Motor neuron (in vitro differentiated cells): Measurements from ENCODE around the gene TRIM62. TPM values are rescaled to one million over a fixed set of nuclear protein-coding genes. Genes with fewer than 3 reads are reported as not detected.

Source experiments
- ATAC-seq, 8 experiments: fragments of 200-7000 bp; cut with Tn5 transposase; replicated peaks in 6 of 8; 2 replicates each; pipeline ENCODE4 v1.8.0; 2021; ENCODE audit warnings: mild to moderate bottlenecking in 8 of 8, moderate library complexity in 8 of 8
- H3K27ac ChIP-seq, 2 donors: fragments of 250-450 bp; sonication (Bioruptor Pico); 2 replicates each; pipeline ENCODE4 v1.9.0; 2021; ENCODE audit warnings: antibody characterized with exemption in 2 of 2, mild to moderate bottlenecking in 2 of 2, moderate library complexity in 1 of 2
- H3K4me1 ChIP-seq, 2 donors: fragments of 250-450 bp; sonication (Bioruptor Pico); replicated peaks in 1 of 2; 2 replicates each; pipeline ENCODE4 v1.6.1; 2021; ENCODE audit warnings: antibody characterized with exemption in 2 of 2, mild to moderate bottlenecking in 2 of 2, moderate library complexity in 1 of 2
- H3K4me3 ChIP-seq, 5 donors: fragments of 250-450 bp; sonication (Bioruptor Pico); 2 replicates each; pipeline ENCODE4 v1.9.0; 2021; ENCODE audit warnings: antibody characterized with exemption in 5 of 5, mild to moderate bottlenecking in 5 of 5, moderate library complexity in 4 of 5
- WGBS, 10 experiments: fragments of 450-650 bp; shearing (Covaris generic); methylation state at CpG; one replicate each; pipeline ENCODE4 v1.0.0; 2022; 5-methylcytosine and 5-hydroxymethylcytosine counted together
- in situ Hi-C, 9 experiments: fragments of 400-800 bp; cut with MboI; loops; one replicate each; pipeline ENCODE4 v1.15.0; 2021; ENCODE audit warnings: low sequenced_read_pairs in 9 of 9, low pct_unique_long_range_greater_than_20kb in 2 of 9; ENCODE audit not compliant: unreplicated experiment in 9 of 9
- total RNA-seq, 8 experiments: library from RNA; unstranded; fragments of 300-600 nt; gene quantifications; 2 replicates each; pipeline versions ENCODE4 v1.2.3 to v1.2.4, GENCODE V29; 2022

Gene TRIM62
- total RNA-seq, 8 experiments from 2014 or later: 2.5 to 12.6 (median 7.7) TPM

DNA sequence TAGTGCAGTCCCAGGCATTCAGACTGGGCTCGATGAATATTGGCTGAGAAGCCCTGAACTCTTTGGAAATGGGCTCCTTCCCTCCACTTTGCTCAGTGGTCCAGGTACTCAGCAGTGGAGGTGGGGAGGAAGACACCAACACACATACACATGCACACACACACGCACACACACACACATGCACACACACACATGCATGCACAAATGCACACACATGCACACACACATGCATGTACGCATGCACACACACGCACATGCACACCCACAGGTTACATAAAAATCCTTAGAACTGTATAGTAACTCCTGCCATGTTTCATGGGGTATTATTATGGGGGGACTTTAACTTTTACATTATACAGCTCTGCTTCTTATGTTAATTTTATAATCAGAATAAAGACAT lies 5.0 kb downstream of the TRIM62 start:
- no peak overlapping the region for H3K27ac ChIP-seq
- ATAC-seq: no peak
- H3K4me1 ChIP-seq: peaks cover 0 to 14% of the 10 kb centered on the region in 2 donors
- H3K4me3 ChIP-seq: no peak overlapping the region
- in situ Hi-C loops: no loop called here
- 33 to 93% (median 80%) methylated on average over 1 to 4 of the region's 4 CpGs; no CpG with 5 or more reads in 3 of the 10 experiments for WGBS, 10 experiments

- no peak overlapping the region for H3K4me3 ChIP-seq
- H3K27ac ChIP-seq: no peak overlapping the region
- in situ Hi-C loops: no loop called here
- ATAC-seq: no peak
- H3K4me1 ChIP-seq: peaks cover 0 to 16% of the 10 kb centered on the region in 2 donors
- 40 to 100% (median 90%) methylated on average over 1 to 7 of the region's 11 CpGs; no CpG with 5 or more reads in 4 of the 10 experiments for WGBS, 10 experiments
Observed at GRCh38 chr1:33176362-33176850, 5.4 kb downstream of the TRIM62 start.

- in situ Hi-C loops: no loop called here
- peaks cover 0 to 16% of the 10 kb centered on the region in 2 donors for H3K4me1 ChIP-seq
- 71 to 100% (median 98%) methylated on average over 1 to 2 of the region's 2 CpGs; no CpG with 5 or more reads in 4 of the 10 experiments for WGBS, 10 experiments
- ATAC-seq: no peak
- no peak overlapping the region for H3K27ac ChIP-seq
- H3K4me3 ChIP-seq: no peak overlapping the region
Observed at GRCh38 chr1:33175865-33176264, 6.0 kb downstream of the TRIM62 start.

- no peak overlapping the region for H3K4me3 ChIP-seq
- peaks cover 11 to 27% of the 10 kb centered on the region in 2 donors for H3K4me1 ChIP-seq
- 0 to 100% (median 56%) methylated on average over 1 to 4 of the region's 4 CpGs; no CpG with 5 or more reads in 3 of the 10 experiments for WGBS, 10 experiments
- no peak overlapping the region for H3K27ac ChIP-seq
- in situ Hi-C loops: loop anchor here in 1 of 9 experiments (25.0 kb wide), 1 partner anchor 89 kb away; the partner anchor contains the start of gene ZNF362
- ATAC-seq: no peak
Observed at GRCh38 chr1:33173091-33173490, 8.8 kb downstream of the TRIM62 start.

DNA sequence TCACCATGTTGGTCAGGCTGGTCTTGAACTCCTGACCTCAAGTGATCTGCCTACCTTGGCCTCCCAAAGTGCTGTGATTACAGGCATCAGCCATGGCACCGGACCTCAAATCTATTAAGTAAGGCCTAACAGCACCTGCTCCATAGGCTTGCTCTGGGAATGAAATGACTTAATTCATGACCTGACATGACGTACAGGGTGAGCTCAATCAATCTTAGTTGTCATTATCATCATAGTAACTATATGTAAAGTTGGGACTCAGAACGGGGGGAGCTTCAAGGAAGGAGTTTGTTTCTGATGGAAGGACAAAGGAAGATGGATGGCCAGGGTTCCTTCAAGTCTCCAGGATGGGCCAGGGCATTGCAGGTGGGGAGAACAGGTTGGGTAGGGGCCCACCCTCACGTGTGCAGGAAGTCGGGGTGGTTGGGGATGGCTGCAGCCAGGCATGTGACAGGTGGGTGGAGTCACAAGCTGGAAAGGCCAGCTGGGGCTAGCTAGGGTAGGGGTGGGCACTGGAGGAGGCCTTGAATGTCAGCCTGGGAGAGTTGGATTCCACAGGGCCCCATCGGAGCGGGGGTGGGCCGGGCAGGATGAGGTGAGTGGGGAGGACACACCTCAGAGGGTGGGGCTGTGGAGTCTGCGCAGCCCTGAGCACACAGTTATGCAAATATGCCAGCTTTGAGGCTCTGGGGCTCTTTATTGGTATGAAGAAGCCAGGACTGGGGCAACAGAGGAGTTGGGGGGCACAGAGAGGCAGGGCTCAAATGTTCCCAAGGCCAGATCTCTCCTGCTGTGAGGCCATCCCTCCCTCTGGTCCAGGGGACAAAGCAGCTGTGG lies 9.6 kb downstream of the TRIM62 start:
- 0 to 100% (median 63%) methylated on average over 1 to 7 of the region's 9 CpGs; no CpG with 5 or more reads in 3 of the 10 experiments for WGBS, 10 experiments
- Histone ChIP-seq H3K27ac (peak overlapping the region in 1 of 2 donors; percentile 43), H3K4me3 (no peak overlapping the region), H3K4me1 (peaks cover 11 to 27% of the 10 kb centered on the region in 2 donors)
- in situ Hi-C loops: loop anchor here in 1 of 9 experiments (25.0 kb wide), 1 partner anchor 90 kb away; the partner anchor contains the start of gene ZNF362
- ATAC-seq: peak in 4 of 8 experiments; percentile 36 to 74 (median 65)

DNA sequence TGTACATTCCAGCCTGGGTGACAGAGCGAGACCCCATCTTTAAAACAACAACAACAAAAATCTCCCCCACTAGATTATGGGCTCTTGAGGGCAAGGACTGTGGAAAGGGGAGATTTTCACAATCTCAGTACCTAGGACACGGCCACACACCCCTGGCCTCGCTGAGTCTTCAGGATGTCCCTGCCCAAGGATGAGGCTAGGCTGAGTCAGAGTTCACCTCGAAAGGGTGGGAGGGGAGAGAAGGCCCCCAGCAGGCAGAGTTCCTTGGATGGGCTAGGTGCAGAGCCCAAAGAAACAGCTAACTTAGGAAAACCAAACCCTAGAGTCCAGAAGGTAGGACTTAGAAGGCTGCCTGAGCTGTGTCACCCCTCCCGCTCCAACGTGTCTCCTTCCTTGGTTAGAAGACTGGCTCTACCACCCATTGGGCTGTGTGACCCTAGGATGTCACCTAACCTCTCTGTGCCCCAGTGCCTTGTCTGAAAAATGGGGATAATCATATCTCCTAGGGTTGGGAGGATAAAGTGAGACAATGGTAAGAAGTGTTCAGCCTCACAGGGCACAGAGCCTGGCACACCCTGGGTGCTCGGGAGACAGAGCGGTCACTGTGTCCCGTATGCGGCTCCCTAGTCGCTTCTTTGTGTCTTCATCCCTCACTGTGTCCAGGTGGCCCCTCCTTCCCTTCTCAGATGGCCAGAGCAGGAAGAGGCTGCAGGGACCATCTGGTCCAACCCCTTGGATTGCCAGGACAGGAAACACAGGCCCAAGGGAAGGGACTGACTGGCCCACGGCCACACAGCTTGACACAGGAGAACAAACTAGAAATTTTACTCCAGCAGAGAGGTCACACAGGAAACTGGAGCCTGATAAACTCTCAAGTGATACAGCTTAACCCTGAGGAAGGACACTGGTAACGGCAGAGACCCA lies 11.2 kb downstream of the TRIM62 start:
- in situ Hi-C loops: loop anchor here in 1 of 9 experiments (25.0 kb wide), 1 partner anchor 92 kb away; the partner anchor contains the start of gene ZNF362
- H3K4me1 ChIP-seq: peaks cover 11 to 27% of the 10 kb centered on the region in 2 donors
- 75 to 96% (median 87%) methylated on average over 1 to 12 of the region's 13 CpGs; no CpG with 5 or more reads in 2 of the 10 experiments for WGBS, 10 experiments
- no peak overlapping the region for H3K27ac ChIP-seq
- ATAC-seq: no peak
- H3K4me3 ChIP-seq: no peak overlapping the region

GRCh38 chr1:33169290-33170055 lies 12.4 kb downstream of the TRIM62 start:
- ATAC-seq: peak; percentile 38 to 88 (median 74)
- in situ Hi-C loops: loop anchor here in 1 of 9 experiments (25.0 kb wide), 1 partner anchor 93 kb away; the partner anchor contains the start of gene ZNF362
- peaks cover 11 to 27% of the 10 kb centered on the region in 2 donors for H3K4me1 ChIP-seq
- no peak overlapping the region for H3K27ac ChIP-seq
- WGBS, 10 experiments: 0 to 59% (median 33%) methylated on average over 1 to 6 of the region's 11 CpGs; no CpG with 5 or more reads in 1 of the 10 experiments
- H3K4me3 ChIP-seq: no peak overlapping the region

- in situ Hi-C loops: loop anchor here in 1 of 9 experiments (25.0 kb wide), 1 partner anchor 94 kb away; the partner anchor contains the start of gene ZNF362
- Histone ChIP-seq H3K4me3 (no peak overlapping the region), H3K4me1 (peaks cover 15 to 34% of the 10 kb centered on the region in 2 donors), H3K27ac (no peak overlapping the region)
- WGBS, 10 experiments: 50 to 100% (median 80%) methylated on average over 1 to 9 of the region's 11 CpGs; no CpG with 5 or more reads in 2 of the 10 experiments
- peak in 2 of 8 experiments; percentile 1 to 58 for ATAC-seq
Observed at GRCh38 chr1:33168556-33169289, 13.1 kb downstream of the TRIM62 start.

DNA sequence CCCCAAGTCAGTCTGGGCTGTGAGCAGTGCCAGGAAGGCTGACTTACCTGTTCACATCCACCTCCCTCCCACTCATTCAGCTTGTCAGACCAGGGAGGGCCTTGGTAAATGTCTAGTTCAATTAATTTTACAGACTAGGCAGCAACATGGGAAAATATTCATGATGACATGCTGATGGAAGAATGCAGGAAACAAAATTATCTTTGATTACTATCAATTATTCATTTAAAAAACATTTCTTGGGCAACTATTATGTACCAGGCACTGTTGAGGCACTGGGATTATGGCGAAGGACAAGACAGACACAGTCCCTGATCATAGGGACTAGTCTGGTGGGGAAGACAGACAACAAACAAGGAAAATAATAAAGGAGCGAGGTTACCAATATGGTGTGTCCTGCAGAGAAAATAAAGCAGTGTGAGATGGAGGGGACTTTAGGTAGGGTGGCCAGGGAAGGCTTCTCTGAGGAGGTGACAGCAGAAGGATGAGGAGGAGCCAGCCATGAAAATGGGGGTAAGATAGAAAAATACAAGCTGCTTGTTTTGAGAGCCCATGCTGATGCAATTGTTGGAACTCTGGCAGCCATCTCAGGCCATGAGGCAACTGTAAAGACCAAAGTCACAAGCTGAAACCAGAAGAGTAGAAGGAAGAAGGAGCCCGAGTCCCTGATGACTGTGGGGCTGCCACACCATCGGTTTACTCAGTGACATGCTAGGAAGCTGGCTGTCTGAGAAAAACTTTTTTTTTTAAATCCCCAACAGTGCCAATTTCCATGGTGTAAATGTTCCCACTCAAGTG lies 14.0 kb downstream of the TRIM62 start:
- no peak overlapping the region for H3K4me3 ChIP-seq
- H3K4me1 ChIP-seq: peaks cover 19 to 41% of the 10 kb centered on the region in 2 donors
- in situ Hi-C loops: loop anchor here in 1 of 9 experiments (25.0 kb wide), 1 partner anchor 94 kb away; the partner anchor contains the start of gene ZNF362
- no peak for ATAC-seq
- WGBS, 10 experiments: 20 to 100% (median 96%) methylated on average over 1 to 4 of the region's 4 CpGs; no CpG with 5 or more reads in 1 of the 10 experiments
- H3K27ac ChIP-seq: no peak overlapping the region

GRCh38 chr1:33165809-33166208 lies 16.0 kb downstream of the TRIM62 start:
- in situ Hi-C loops: loop anchor here in 1 of 9 experiments (25.0 kb wide), 1 partner anchor 96 kb away; the partner anchor contains the start of gene ZNF362
- ATAC-seq: no peak
- Histone ChIP-seq H3K27ac (no peak overlapping the region), H3K4me3 (no peak overlapping the region), H3K4me1 (peaks cover 28 to 42% of the 10 kb centered on the region in 2 donors)
- WGBS, 10 experiments: 83 to 100% (median 93%) methylated on average over 1 to 6 of the region's 6 CpGs; no CpG with 5 or more reads in 5 of the 10 experiments
